Activated naive CD8-positive, alpha-beta T cell treated with anti-CD3 and anti-CD28 coated beads, Interleukin-2, amount 50 U/mL, for 24 hours (primary cell): Measurements from ENCODE around the gene RCAN1.
"Not testable (repeated sequence)": the region's sequence is repeated elsewhere in the genome, so short reads cannot be mapped to it uniquely, and the experiment has no call there.

Experiments used
- ATAC-seq: fragments of 150-1000 bp; cut with Tn5 transposase; one replicate; pipeline ENCODE4 v1.10.0; 2021
- DNase-seq: peaks from one replicate; pipeline ENCODE4 v3.0.0; 2021
- H3K27ac Mint-ChIP-seq: one replicate; pipeline ENCODE4 v1.8.0; 2021; ENCODE audit warnings: mild to moderate bottlenecking, mixed read lengths
- H3K27me3 Mint-ChIP-seq: one replicate; pipeline ENCODE4 v1.8.0; 2021; ENCODE audit warnings: mixed read lengths
- H3K36me3 Mint-ChIP-seq: one replicate; pipeline ENCODE4 v1.8.0; 2021; ENCODE audit warnings: low read depth, mixed read lengths
- H3K4me1 Mint-ChIP-seq: one replicate; pipeline ENCODE4 v1.8.0; 2021; ENCODE audit warnings: mixed read lengths
- H3K4me3 Mint-ChIP-seq: one replicate; pipeline ENCODE4 v1.8.0; 2021; ENCODE audit warnings: mild to moderate bottlenecking, moderate library complexity, mixed read lengths
- H3K9me3 Mint-ChIP-seq: one replicate; pipeline ENCODE4 v1.8.0; 2021; ENCODE audit warnings: mixed read lengths

Gene RCAN1

GRCh38 chr21:34576041-34576511, 38.8 kb downstream of the RCAN1 start:
- H3K9me3 Mint-ChIP-seq, result peaks cover 19% of the 10 kb centered on the region
- no peak for DNase-seq
- H3K36me3 Mint-ChIP-seq, result peaks cover 9% of the 10 kb centered on the region
- no peak overlapping the region for H3K27ac Mint-ChIP-seq
- no peak overlapping the region for H3K4me3 Mint-ChIP-seq
- H3K4me1 Mint-ChIP-seq, result peaks cover 24% of the 10 kb centered on the region
- no peak for ATAC-seq
- H3K27me3 Mint-ChIP-seq, result no peaks in the 10 kb centered on the region

DNA sequence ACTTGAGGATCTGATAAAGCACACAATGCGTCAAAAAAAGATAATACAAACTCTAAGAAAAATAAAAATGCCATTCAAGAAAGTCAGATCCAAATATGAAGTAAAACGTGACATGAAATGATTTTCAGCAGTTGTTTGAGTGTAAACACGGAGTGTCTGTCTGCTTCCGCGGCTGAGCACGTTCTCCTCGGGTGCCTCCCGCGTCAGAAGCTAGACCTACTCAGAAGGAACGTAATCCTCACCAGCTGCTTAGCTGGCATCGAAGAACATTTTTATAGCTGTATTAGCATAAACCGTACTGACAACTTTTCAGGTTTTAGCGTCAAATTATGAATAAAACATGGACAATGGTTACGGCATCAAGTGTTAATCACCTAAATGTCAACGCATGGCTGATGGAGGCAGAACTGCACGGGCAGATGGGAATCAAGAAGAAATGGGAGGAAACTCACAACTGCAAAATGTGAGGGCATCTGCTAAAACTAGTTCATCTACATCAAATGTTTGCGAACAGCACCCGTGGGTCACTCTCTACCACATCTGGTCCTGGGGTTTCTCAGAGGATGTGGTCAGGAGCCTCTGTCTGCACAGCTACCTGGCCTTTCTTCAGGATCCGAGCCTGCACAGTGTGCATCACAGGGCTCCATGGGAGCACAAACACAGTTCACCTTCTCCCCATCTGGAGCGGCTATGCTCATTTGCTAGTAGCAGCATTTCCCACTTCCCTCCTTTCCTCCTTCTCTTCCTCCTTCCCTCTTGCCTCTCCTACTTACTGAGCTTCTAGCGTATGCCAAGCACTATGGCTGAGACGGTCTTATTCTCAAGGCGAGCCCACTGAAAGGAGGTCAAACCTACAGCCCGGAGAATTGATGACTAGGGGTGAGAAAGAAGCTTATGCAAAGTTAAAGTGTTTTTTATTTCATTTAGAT, 40.0 kb downstream of the RCAN1 start:
- Mint-ChIP-seq H3K36me3 (peaks cover 9% of the 10 kb centered on the region), H3K9me3 (peaks cover 19% of the 10 kb centered on the region), H3K27ac (no peak overlapping the region), H3K4me3 (no peak overlapping the region), H3K4me1 (peaks cover 15% of the 10 kb centered on the region), H3K27me3 (no peaks in the 10 kb centered on the region)
- DNase-seq (no peak), ATAC-seq (no peak)

DNA sequence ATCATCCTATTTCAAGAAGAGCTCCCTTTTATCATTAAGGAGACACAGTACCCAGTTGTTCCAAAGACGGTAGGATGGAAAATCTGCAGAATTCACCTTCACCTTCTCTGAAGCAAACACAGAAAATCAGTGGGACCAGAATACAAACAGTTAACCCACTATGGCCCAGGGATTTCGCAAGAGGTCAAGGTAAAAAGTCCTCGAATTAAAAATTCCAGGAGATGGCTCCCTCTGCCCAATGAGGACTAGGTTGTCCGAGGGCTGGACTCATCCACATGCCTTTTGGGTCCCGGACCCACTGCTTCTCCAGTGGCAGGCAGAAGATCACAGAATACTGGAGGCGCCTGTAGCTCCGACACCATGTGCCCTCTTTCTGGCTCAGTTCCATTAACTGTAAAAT, 42.9 kb downstream of the RCAN1 start:
- H3K36me3 Mint-ChIP-seq, result peaks cover 15% of the 10 kb centered on the region
- no peak for ATAC-seq
- H3K4me1 Mint-ChIP-seq, result peaks cover 9% of the 10 kb centered on the region
- H3K27ac Mint-ChIP-seq, result no peak overlapping the region
- peaks cover 19% of the 10 kb centered on the region for H3K9me3 Mint-ChIP-seq
- H3K27me3 Mint-ChIP-seq, result no peaks in the 10 kb centered on the region
- H3K4me3 Mint-ChIP-seq, result no peak overlapping the region
- DNase-seq, result no peak

DNA sequence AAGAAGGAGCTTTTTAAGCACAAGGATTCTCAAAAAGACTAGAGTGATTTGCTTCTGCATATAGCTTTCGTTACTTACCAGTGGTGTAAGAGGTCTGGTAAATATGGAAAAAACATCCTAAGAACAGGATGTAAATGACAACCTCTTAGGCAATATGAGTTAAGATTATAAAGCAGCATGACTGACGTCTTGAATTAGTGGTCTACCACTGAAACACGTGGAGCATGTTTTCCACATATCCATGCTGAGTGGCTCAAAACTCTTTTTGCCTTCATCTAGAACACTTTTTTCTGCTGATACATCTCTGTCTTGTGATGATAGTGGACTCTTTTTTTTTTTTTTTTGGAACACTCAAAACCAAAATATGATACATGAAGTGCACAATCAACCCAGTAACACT, 44.6 kb downstream of the RCAN1 start:
- peaks cover 19% of the 10 kb centered on the region for H3K9me3 Mint-ChIP-seq
- peaks cover 9% of the 10 kb centered on the region for H3K4me1 Mint-ChIP-seq
- H3K4me3 Mint-ChIP-seq, result no peak overlapping the region
- DNase-seq (no peak), ATAC-seq (no peak)
- no peak overlapping the region for H3K27ac Mint-ChIP-seq
- no peaks in the 10 kb centered on the region for H3K27me3 Mint-ChIP-seq
- H3K36me3 Mint-ChIP-seq, result peaks cover 15% of the 10 kb centered on the region

- ATAC-seq (no peak), DNase-seq (no peak)
- no peak overlapping the region for H3K4me3 Mint-ChIP-seq
- H3K4me1 Mint-ChIP-seq, result peaks cover 6% of the 10 kb centered on the region
- no peak overlapping the region for H3K27ac Mint-ChIP-seq
- no peaks in the 10 kb centered on the region for H3K27me3 Mint-ChIP-seq
- peaks cover 19% of the 10 kb centered on the region for H3K9me3 Mint-ChIP-seq
- H3K36me3 Mint-ChIP-seq, result peaks cover 15% of the 10 kb centered on the region
Observed at GRCh38 chr21:34569381-34569979, 45.4 kb downstream of the RCAN1 start.

GRCh38 chr21:34568801-34569200, 46.1 kb downstream of the RCAN1 start:
- Mint-ChIP-seq H3K36me3 (peaks cover 19% of the 10 kb centered on the region), H3K9me3 (peaks cover 14% of the 10 kb centered on the region)
- H3K4me1 Mint-ChIP-seq, H3K27ac Mint-ChIP-seq, H3K4me3 Mint-ChIP-seq, ATAC-seq, DNase-seq, H3K27me3 Mint-ChIP-seq: not testable (repeated sequence)

DNA sequence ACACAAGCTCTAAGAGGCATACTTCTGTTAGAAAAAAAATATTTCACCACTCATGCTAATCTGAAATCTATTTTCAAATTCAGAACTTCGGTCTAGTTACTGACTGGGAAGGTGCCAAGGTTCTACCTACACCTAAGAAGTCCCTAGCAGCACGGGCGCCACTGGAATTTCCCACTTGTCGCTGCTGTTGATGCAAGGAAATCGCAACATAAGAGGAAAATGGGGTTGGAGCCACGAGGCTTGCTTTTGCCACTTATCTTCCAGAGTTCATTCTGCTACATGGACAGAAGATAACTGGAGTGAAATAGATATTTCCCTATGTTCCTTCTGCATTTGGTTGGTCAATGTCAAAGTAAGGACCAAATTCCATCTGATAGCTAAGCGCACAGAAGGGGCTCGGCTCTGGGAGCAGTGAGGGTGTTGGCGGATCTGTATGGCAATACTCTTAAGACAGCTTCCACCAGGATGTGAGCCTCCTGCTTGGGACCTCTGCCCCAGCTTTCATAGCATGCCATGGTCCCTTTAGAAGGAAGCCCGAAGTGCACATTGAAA, 47.2 kb downstream of the RCAN1 start:
- DNase-seq (no peak), ATAC-seq (no peak)
- H3K9me3 Mint-ChIP-seq, result peaks cover 3% of the 10 kb centered on the region
- H3K27me3 Mint-ChIP-seq, result no peaks in the 10 kb centered on the region
- no peak overlapping the region for H3K27ac Mint-ChIP-seq
- no peak overlapping the region for H3K4me3 Mint-ChIP-seq
- H3K4me1 Mint-ChIP-seq, result peaks cover 6% of the 10 kb centered on the region
- peaks cover 13% of the 10 kb centered on the region for H3K36me3 Mint-ChIP-seq

DNA sequence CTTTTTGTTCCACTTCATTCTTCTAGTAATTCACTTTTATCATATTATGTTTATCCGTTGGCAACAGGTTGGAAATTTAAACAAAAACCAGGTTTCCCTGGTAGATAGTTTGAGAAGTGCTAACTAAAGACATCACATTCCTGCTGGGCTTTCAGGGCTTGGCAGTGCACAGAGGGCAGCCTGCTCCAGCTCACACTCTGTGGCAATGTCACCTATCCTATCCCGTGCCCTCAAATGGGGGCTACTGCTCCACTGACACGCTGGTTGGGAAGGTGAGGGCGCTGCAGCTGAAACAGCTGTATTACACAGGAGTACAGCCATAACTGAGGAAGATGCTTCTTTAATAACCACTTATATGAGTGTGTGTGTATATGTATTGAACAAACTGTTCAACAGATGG, 49.7 kb downstream of the RCAN1 start:
- H3K27me3 Mint-ChIP-seq, result no peaks in the 10 kb centered on the region
- no peak overlapping the region for H3K4me3 Mint-ChIP-seq
- no peak overlapping the region for H3K27ac Mint-ChIP-seq
- H3K9me3 Mint-ChIP-seq, result no peaks in the 10 kb centered on the region
- H3K36me3 Mint-ChIP-seq, result peaks cover 10% of the 10 kb centered on the region
- ATAC-seq (no peak), DNase-seq (no peak)
- peaks cover 8% of the 10 kb centered on the region for H3K4me1 Mint-ChIP-seq

DNA sequence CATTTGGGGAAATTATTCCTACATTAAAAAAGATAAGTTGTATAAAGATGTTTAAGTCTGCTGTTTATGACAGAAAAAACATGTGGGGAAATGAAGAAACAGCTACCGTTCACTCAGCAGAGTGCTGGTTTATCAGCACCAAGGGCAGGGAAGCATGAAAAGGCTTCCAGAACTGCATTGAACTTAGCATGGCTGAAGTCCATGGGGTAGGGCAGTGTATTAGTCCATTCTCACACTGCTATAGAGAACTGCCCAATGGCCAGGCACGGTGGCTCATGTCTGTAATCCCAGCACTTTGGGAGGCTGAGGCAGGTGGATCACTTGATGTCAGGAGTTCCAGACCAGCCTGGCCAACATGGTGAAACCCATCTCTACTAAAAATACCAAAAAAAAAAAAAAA, 51.5 kb downstream of the RCAN1 start:
- ATAC-seq, result not testable (repeated sequence)

GRCh38 chr21:34561806-34562205, 53.1 kb downstream of the RCAN1 start:
- no peak overlapping the region for H3K27ac Mint-ChIP-seq
- ATAC-seq, result no peak
- no peak overlapping the region for H3K4me3 Mint-ChIP-seq

More for the DNA sequence above, 51.5 kb downstream of the RCAN1 start:
- not testable (repeated sequence) for H3K9me3 Mint-ChIP-seq, H3K27me3 Mint-ChIP-seq, DNase-seq, H3K4me3 Mint-ChIP-seq, H3K27ac Mint-ChIP-seq
- Mint-ChIP-seq H3K4me1 (peaks cover 15% of the 10 kb centered on the region), H3K36me3 (peaks cover 13% of the 10 kb centered on the region)

GRCh38 chr21:34560609-34561008, 54.3 kb downstream of the RCAN1 start:
- ATAC-seq (no peak), DNase-seq (no peak)
- Mint-ChIP-seq H3K9me3 (no peaks in the 10 kb centered on the region), H3K27me3 (no peaks in the 10 kb centered on the region), H3K4me3 (no peak overlapping the region), H3K27ac (no peak overlapping the region), H3K36me3 (peaks cover 16% of the 10 kb centered on the region), H3K4me1 (peaks cover 20% of the 10 kb centered on the region)

More at GRCh38 chr21:34561806-34562205, 53.1 kb downstream of the RCAN1 start:
- Mint-ChIP-seq H3K4me1 (peaks cover 20% of the 10 kb centered on the region), H3K27me3 (no peaks in the 10 kb centered on the region), H3K36me3 (peaks cover 16% of the 10 kb centered on the region), H3K9me3 (no peaks in the 10 kb centered on the region)
- DNase-seq, result no peak

GRCh38 chr21:34560021-34560420, 54.9 kb downstream of the RCAN1 start:
- H3K27ac Mint-ChIP-seq, result peak overlapping the region; percentile 2
- H3K9me3 Mint-ChIP-seq, result peaks cover 3% of the 10 kb centered on the region
- no peaks in the 10 kb centered on the region for H3K27me3 Mint-ChIP-seq
- H3K4me3 Mint-ChIP-seq, result no peak overlapping the region
- DNase-seq (no peak), ATAC-seq (no peak)
- H3K36me3 Mint-ChIP-seq, result peaks cover 19% of the 10 kb centered on the region
- H3K4me1 Mint-ChIP-seq, result peaks cover 20% of the 10 kb centered on the region

- no peak for DNase-seq
- Mint-ChIP-seq H3K27ac (peak overlapping the region; percentile 52), H3K4me3 (no peak overlapping the region), H3K36me3 (peaks cover 26% of the 10 kb centered on the region), H3K9me3 (peaks cover 12% of the 10 kb centered on the region), H3K27me3 (no peaks in the 10 kb centered on the region), H3K4me1 (peaks cover 27% of the 10 kb centered on the region)
- ATAC-seq, result peak; percentile 24
Observed at GRCh38 chr21:34559089-34559631, 55.8 kb downstream of the RCAN1 start.

DNA sequence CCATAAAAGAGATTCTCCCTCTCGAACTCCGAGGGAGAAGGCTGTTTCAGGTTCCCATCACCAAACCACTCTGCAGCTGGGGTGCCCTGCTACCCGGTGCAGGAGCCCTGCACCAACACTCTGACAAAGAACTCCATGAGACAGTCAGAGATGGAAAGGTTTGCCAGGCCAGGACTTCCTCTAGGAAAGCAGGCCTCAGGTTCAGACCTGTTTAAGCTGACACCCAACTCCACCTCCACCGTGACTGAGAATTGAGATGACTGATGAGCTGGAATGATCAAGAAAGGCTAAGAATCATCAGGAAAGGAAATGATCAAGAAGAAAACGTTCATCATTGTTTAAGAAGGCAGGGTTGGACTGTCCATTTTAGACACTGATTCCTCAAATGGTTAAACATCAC, 56.7 kb downstream of the RCAN1 start:
- peaks cover 13% of the 10 kb centered on the region for H3K9me3 Mint-ChIP-seq
- H3K36me3 Mint-ChIP-seq, result peaks cover 24% of the 10 kb centered on the region
- ATAC-seq (no peak), DNase-seq (no peak)
- H3K4me1 Mint-ChIP-seq, result peaks cover 37% of the 10 kb centered on the region
- H3K27ac Mint-ChIP-seq, result no peak overlapping the region
- no peak overlapping the region for H3K4me3 Mint-ChIP-seq
- no peaks in the 10 kb centered on the region for H3K27me3 Mint-ChIP-seq
